HepG2 (cell line): Measurements from ENCODE around the gene TXNDC11. TPM values are rescaled to one million over a fixed set of nuclear protein-coding genes. Genes with fewer than 3 reads are reported as not detected.
A peak's percentile ranks its signal among the peaks of the same experiment; 100 is the strongest.

Experiments
- FOXJ3 ChIP-seq: sonication (generic); formaldehyde crosslinking; IDR thresholded peaks from 2 replicates; pipeline ENCODE4 v1.4.0; 2020; ENCODE audit warnings: missing genetic modification reagents, mild to moderate bottlenecking, borderline replicate concordance
- HDAC1 ChIP-seq: sonication (generic); formaldehyde crosslinking; IDR thresholded peaks from 2 replicates; pipeline ENCODE4 v1.5.1; 2020; ENCODE audit warnings: mild to moderate bottlenecking, missing genetic modification reagents
- HDAC2 ChIP-seq: sonication (generic); formaldehyde crosslinking; IDR thresholded peaks from 2 replicates; pipeline ENCODE4 v1.4.0; 2020; ENCODE audit warnings: missing genetic modification reagents
- KDM1A ChIP-seq: IDR thresholded peaks from 2 replicates; pipeline ENCODE4 v1.6.1; 2016; ENCODE audit warnings: missing compliant biosample characterization
- MIXL1 ChIP-seq: IDR thresholded peaks from 2 replicates; pipeline ENCODE4 v1.6.1; 2016
- RCOR2 ChIP-seq: IDR thresholded peaks from 2 replicates; pipeline ENCODE4 v1.6.1; 2016; ENCODE audit warnings: missing biosample characterization, missing genetic modification reagents
- SOX13 ChIP-seq, 3 experiments: fragments of 450-650 bp in 1 of 3; sonication (generic) in 1 of 3; formaldehyde crosslinking in 1 of 3; IDR thresholded peaks in 2 of 3; conservative IDR thresholded peaks in 1 of 3; 2 replicates each; pipeline versions ENCODE4 v1.5.0 to v1.6.1; 2016 to 2020; ENCODE audit warnings: antibody characterized with exemption in 1 of 3, mild to moderate bottlenecking in 1 of 3, missing compliant biosample characterization in 1 of 3, missing genetic modification reagents in 1 of 3, moderate library complexity in 1 of 3
- SOX6 ChIP-seq, 2 experiments: fragments of 450-650 bp in 1 of 2; sonication (generic) in 1 of 2; formaldehyde crosslinking in 1 of 2; IDR thresholded peaks; 2 replicates each; pipeline versions ENCODE4 v1.4.0 to v1.6.1; 2017 to 2020; ENCODE audit warnings: antibody characterized with exemption in 1 of 2, mild to moderate bottlenecking in 1 of 2, missing genetic modification reagents in 1 of 2
- SYNCRIP ChIP-seq: fragments of 200-400 bp; formaldehyde crosslinking; IDR thresholded peaks from 2 replicates; pipeline ENCODE4 v1.6.1; 2018; ENCODE audit warnings: mild to moderate bottlenecking, low read depth, low read length; ENCODE audit not compliant: insufficient read depth
- ZFP36L1 ChIP-seq: sonication (generic); formaldehyde crosslinking; IDR thresholded peaks from 2 replicates; pipeline ENCODE4 v1.8.0; 2022; ENCODE audit warnings: mild to moderate bottlenecking, missing genetic modification reagents, moderate library complexity
- ZKSCAN5 ChIP-seq: sonication (generic); formaldehyde crosslinking; IDR thresholded peaks from 2 replicates; pipeline ENCODE4 v1.5.1; 2020; ENCODE audit warnings: mild to moderate bottlenecking, missing genetic modification reagents
- ZNF232 ChIP-seq: sonication (generic); formaldehyde crosslinking; IDR thresholded peaks from 2 replicates; pipeline ENCODE4 v1.4.0; 2020; ENCODE audit warnings: missing genetic modification reagents, borderline replicate concordance
- ZNF292 ChIP-seq: sonication (generic); formaldehyde crosslinking; IDR thresholded peaks from 2 replicates; pipeline ENCODE4 v1.8.1; 2022; ENCODE audit warnings: mild to moderate bottlenecking, low read depth, missing genetic modification reagents, borderline replicate concordance
- ZNF629 ChIP-seq: sonication (generic); formaldehyde crosslinking; conservative IDR thresholded peaks from 2 replicates; pipeline ENCODE4 v1.5.0; 2020; ENCODE audit warnings: missing genetic modification reagents
- ZNF720 ChIP-seq: sonication (generic); formaldehyde crosslinking; IDR thresholded peaks from 2 replicates; pipeline ENCODE4 v1.4.0; 2020; ENCODE audit warnings: missing genetic modification reagents
- polyA plus RNA-seq, 8 experiments: library from polyadenylated mRNA; depleted of rRNA in 3 of 8; stranded (reverse) in 7 of 8; unstranded in 1 of 8; fragments of >200 nt; fragmentation: Illumina TruSeq in 4 of 8; extraction: Trizol in 4 of 8; gene quantifications; 2 replicates each; pipeline versions ENCODE4 v1.2.1 to v1.2.3, GENCODE V29; 2011 to 2016; ENCODE audit warnings: low read depth in 4 of 8, missing spikeins in 1 of 8, mixed read lengths in 1 of 8; ENCODE audit not compliant: insufficient read depth in 1 of 8
- total RNA-seq, 5 experiments: library from RNA; depleted of rRNA; stranded (reverse); fragments of >200 nt; fragmentation: Illumina TruSeq; extraction: Trizol; gene quantifications; 2 replicates each; pipeline ENCODE4 v1.2.3, GENCODE V29; 2016; ENCODE audit warnings: low read depth in 1 of 5
- TF ChIP-seq, protein P1 (sequence below): IDR thresholded peaks from 2 replicates; pipeline ENCODE4 v1.6.1; 2016; ENCODE audit warnings: mild to moderate bottlenecking, missing biosample characterization, missing genetic modification reagents
- TF ChIP-seq, protein P2 (sequence below): sonication (generic); formaldehyde crosslinking; IDR thresholded peaks from 2 replicates; pipeline ENCODE4 v1.5.0; 2020; ENCODE audit warnings: mild to moderate bottlenecking, missing genetic modification reagents
- TF ChIP-seq, protein P3 (sequence below): sonication (generic); formaldehyde crosslinking; IDR thresholded peaks from 2 replicates; pipeline ENCODE4 v1.5.0; 2020; ENCODE audit warnings: missing genetic modification reagents
- TF ChIP-seq, protein P4 (sequence below): sonication (generic); formaldehyde crosslinking; conservative IDR thresholded peaks from 2 replicates; pipeline ENCODE4 v1.4.0; 2020; ENCODE audit warnings: missing genetic modification reagents

TXNDC11 gene
- total and polyA plus RNA-seq, 2 of the 13 experiments (the other 11 are each of a cell fraction or from before 2014, with no cell fraction given) = 74.9 to 123 TPM

DNA sequence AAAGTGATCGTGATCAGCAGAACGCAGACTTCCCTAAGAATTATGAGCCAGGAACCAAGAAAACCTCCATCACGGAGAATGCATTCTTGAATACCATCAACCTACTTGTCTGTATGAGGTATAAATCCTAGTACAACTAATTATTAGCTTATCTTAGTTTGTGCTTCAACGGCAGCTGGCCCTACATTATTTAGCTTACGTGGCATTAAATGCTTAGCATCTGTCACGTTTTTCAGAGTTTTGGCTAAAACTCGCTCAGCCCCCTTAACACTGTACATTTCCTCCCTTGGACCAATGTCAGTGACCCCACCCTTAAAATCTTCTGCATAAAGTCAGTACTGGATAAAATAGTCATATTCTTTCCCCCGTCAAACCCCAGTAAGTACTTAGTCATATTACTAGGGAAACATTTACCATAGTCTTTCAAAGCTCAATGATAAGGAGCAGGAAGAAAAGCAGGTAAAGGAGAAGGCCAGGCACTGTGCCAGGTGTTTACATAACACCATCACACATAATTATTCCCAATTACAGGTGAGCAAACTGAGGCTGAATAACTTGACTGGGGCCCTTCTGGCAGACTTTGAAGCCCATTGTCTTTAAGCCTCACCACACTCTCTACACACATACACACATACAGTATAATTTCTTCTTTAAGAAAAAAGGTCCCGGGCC is 16.6 kb upstream of the TXNDC11 start (continued):
- TF ChIP-seq ZNF629 (CRISPR knock-in tag) = peak; percentile 96
- TF ChIP-seq ZKSCAN5 (CRISPR knock-in tag) = no peak
- TF ChIP-seq, protein P1, sequence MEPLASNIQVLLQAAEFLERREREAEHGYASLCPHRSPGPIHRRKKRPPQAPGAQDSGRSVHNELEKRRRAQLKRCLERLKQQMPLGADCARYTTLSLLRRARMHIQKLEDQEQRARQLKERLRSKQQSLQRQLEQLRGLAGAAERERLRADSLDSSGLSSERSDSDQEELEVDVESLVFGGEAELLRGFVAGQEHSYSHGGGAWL (CRISPR knock-in tag) = no peak
- TF ChIP-seq, protein P2, sequence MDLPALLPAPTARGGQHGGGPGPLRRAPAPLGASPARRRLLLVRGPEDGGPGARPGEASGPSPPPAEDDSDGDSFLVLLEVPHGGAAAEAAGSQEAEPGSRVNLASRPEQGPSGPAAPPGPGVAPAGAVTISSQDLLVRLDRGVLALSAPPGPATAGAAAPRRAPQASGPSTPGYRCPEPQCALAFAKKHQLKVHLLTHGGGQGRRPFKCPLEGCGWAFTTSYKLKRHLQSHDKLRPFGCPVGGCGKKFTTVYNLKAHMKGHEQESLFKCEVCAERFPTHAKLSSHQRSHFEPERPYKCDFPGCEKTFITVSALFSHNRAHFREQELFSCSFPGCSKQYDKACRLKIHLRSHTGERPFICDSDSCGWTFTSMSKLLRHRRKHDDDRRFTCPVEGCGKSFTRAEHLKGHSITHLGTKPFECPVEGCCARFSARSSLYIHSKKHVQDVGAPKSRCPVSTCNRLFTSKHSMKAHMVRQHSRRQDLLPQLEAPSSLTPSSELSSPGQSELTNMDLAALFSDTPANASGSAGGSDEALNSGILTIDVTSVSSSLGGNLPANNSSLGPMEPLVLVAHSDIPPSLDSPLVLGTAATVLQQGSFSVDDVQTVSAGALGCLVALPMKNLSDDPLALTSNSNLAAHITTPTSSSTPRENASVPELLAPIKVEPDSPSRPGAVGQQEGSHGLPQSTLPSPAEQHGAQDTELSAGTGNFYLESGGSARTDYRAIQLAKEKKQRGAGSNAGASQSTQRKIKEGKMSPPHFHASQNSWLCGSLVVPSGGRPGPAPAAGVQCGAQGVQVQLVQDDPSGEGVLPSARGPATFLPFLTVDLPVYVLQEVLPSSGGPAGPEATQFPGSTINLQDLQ (CRISPR knock-in tag) = no peak
- TF ChIP-seq MIXL1 (CRISPR knock-in tag) = peak; percentile 26; the same call in 1 of the 2 replicates
- no peak for TF ChIP-seq SOX6 (IDR thresholded peaks at IDR 0.05)
- TF ChIP-seq SOX6 (CRISPR knock-in tag; IDR thresholded peaks at IDR 0.05) = no peak
- TF ChIP-seq HDAC1 (CRISPR knock-in tag) = 0 out of 2 replicates have a peak, but pooled peaks have one; percentile 28
- TF ChIP-seq KDM1A (CRISPR knock-in tag) = peak; percentile 37; the same call in 1 of the 2 replicates
- TF ChIP-seq SYNCRIP = no peak
- 0 out of 2 replicates have a peak, but pooled peaks have one; percentile 24 for TF ChIP-seq ZFP36L1
- TF ChIP-seq ZNF232 (CRISPR knock-in tag) = no peak
- peak; percentile 39; the same call in 1 of the 2 replicates for TF ChIP-seq HDAC2 (CRISPR knock-in tag)
- TF ChIP-seq, protein P3, sequence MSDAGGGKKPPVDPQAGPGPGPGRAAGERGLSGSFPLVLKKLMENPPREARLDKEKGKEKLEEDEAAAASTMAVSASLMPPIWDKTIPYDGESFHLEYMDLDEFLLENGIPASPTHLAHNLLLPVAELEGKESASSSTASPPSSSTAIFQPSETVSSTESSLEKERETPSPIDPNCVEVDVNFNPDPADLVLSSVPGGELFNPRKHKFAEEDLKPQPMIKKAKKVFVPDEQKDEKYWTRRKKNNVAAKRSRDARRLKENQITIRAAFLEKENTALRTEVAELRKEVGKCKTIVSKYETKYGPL (CRISPR knock-in tag) = no peak
- TF ChIP-seq RCOR2 (CRISPR knock-in tag) = peak; percentile 58; the same call in 1 of the 2 replicates
- TF ChIP-seq ZNF720 (CRISPR knock-in tag) = no peak
- no peak for TF ChIP-seq SOX13 (IDR thresholded peaks at IDR 0.05)
- peak in 1 of 2 experiments; percentile 36; a peak in 1 of 4 replicates for TF ChIP-seq SOX13 (CRISPR knock-in tag; conservative IDR thresholded peaks at IDR 0.05 in 1 of 2, IDR thresholded peaks at IDR 0.05 in 1 of 2)
- TF ChIP-seq ZNF292 (CRISPR knock-in tag) = no peak
- TF ChIP-seq FOXJ3 (CRISPR knock-in tag) = no peak
- TF ChIP-seq, protein P4, sequence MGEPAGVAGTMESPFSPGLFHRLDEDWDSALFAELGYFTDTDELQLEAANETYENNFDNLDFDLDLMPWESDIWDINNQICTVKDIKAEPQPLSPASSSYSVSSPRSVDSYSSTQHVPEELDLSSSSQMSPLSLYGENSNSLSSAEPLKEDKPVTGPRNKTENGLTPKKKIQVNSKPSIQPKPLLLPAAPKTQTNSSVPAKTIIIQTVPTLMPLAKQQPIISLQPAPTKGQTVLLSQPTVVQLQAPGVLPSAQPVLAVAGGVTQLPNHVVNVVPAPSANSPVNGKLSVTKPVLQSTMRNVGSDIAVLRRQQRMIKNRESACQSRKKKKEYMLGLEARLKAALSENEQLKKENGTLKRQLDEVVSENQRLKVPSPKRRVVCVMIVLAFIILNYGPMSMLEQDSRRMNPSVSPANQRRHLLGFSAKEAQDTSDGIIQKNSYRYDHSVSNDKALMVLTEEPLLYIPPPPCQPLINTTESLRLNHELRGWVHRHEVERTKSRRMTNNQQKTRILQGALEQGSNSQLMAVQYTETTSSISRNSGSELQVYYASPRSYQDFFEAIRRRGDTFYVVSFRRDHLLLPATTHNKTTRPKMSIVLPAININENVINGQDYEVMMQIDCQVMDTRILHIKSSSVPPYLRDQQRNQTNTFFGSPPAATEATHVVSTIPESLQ (CRISPR knock-in tag) = no peak
